NCI-H345 (cell line): Measurements from ENCODE around the gene SF1.

Experiments
- DNase-seq: peaks from one replicate; lab custom pipeline; 2025; lab: John Stamatoyannopoulos, UW

Gene SF1

GRCh38 chr11:64746486-64746885, 31.9 kb downstream of the SF1 start:
- DNase-seq = no peak

DNA sequence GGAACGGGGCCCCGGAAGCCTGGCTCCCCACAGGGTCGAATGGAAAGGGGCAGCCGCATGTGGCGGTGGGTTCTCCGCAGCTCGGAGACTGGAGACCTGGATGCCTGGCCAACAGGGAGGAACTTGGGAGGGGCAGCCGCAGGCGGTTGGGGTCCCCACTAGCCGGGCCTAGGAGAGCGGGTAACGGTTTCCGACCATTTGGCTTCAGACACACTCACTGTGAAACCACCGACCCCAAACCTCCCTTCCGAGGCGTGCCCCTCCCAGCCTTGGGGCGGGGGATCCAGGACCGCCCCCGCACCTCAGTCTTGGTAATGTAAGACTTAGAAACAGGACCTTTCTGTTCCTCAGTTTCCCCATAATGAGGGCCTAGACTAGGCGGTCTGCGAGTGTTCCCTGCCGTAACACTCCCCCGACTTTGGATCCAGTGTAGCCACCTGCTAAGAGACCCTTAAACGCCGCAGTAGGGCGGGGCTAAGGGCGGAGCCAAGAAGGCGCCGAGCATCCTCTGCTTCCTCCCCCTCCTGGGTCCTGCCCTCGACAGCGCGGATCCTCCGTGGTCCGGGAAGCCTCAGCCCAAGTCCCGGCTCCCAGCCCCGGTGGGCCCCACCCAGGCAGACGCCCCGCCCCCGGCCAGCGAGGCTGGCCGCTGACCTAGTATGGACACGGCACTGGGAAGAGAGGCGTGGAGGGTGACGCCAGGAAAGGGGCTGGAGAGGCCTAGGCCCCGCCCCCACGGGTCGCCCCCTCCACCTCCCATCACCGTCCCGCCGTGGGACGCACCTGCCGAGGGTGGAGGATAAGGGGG, 32.6 kb downstream of the SF1 start:
- DNase-seq = no peak

- no peak for DNase-seq
Observed at GRCh38 chr11:64745189-64745520, 33.2 kb downstream of the SF1 start.

DNA sequence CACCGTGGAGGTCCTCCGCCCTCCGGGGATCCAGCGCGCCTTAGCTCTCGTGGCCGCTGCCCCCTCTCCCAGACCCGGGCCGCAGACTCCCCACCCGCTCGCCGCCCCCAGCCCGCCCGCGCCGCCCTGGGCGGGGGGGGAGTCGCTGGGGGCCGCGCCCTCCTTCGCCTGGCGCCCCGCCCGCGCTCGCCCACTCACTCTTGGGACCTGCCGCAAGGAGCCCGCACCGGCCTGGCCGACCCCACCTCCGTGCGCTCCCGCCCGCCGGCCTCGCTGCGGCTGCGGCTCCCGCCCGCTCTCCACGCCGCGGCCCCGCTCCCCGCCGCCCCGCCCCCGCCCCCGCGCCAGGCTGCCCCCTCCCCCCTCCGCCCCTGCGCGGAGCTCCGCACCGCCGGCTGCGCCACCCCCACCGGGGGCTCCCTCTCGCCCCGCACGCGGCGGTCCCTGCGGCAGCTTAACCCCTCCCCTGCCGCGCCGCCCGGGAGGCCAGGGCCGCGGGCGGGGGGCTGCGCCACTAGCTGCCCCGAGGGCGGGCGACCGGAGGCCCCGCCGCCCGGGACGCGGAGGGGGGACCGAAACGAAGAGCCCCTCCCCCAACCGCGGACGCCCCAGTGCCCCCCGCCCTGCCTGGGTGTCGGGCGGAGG, 33.7 kb downstream of the SF1 start:
- no peak for DNase-seq

GRCh38 chr11:64743591-64744543, 34.5 kb downstream of the SF1 start, which contains the start of gene RASGRP2:
TSS of gene RASGRP2 (minus strand) at chr11:64744142. CDS start at chr11:64742866, 1,276 bp downstream.
- peak; percentile 32 for DNase-seq

DNA sequence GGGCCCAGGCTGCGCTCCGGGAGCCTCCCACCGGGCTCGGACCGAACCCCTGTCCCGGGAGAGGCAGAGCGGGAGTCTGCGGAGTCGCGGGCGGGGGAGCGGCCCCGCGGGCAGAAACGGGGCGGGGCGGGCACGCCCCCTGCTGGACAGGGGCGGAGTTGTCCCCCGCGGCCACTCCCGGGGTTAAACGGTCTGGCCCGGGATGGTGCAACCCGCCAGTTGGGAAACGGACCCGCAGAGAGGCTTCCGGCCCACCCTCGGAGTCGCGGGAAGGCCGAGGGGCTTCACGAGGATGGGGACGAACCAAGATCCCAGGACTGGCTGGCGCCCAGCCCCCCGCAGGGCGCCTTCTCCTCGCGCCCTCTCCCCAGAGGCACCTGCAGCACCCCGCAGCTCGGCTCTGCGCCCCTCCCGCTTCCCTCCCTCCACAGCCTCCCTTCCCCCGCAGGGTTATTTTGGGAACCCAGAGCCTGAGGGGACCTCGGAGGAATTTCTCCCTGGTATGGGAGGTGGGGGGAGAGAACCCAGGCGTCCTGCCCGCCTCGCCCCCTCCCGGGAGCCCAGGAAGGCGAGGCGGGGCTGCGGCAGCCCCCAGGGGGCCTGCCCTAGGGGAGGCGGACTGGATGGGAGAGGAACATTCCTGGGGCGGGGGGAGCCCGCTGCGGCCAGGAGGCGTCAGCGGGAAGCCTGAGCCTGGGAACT, 35.3 kb downstream of the SF1 start:
- no peak for DNase-seq

DNA sequence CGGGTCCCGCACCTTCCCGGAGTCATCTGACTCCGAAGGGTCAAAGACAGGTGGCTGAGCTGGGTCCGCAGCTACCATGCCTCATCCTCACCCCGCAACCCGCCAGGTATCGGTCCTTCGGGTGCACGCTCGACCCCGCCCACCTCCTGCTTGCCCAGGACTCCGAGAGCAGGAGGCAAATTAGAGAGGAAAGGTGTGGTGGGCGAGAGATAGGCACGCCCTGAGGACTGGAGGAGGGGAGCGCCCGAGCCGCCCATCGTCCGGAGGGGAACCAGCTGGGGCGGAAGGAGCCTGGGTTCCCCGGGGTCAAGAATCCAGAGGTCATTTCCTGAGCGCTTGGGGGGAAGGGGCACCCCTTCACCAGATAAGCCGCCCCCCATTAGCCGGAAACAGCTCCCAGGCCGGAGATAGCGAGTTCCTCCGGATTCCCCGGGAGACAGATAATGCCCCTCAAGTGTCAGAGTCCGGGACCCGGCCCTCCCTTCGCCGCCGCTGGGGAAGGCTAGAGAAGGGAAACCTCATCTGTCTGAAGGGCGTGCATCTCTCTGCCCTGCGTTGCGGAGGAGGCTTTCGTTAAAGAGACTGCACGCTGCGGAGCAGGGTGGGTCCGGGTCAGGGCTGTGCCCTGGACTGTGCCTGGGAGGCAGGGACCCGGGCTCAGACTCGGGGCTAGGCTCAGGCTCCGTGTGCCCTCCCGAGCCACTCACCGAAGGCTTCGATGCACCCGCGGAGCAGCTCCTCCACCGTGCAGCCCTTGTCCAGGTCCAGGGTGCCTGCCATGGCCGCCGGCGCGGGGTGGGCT, 36.1 kb downstream of the SF1 start:
- DNase-seq = no peak

- DNase-seq = no peak
Observed at GRCh38 chr11:64741375-64742086, 36.8 kb downstream of the SF1 start.

DNA sequence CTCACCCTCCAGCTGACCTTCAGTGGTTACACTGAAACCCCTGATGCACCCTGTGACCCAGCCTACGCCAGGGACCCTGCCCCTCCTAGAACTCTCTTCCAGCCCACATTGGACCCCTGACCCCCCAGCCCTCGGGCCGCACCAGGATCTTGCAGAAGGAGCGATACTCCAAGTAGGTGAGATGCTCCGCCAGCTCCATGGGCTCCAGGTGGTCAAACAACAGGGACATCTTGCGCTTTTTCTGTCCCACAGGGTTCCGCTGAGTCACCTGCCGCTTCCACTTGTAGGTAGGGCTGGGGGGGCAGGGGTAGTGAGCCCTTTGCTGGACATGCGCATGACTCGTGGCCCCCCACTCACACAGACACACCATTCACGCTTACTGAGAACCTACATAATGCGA, 38.5 kb downstream of the SF1 start:
- DNase-seq = no peak

DNA sequence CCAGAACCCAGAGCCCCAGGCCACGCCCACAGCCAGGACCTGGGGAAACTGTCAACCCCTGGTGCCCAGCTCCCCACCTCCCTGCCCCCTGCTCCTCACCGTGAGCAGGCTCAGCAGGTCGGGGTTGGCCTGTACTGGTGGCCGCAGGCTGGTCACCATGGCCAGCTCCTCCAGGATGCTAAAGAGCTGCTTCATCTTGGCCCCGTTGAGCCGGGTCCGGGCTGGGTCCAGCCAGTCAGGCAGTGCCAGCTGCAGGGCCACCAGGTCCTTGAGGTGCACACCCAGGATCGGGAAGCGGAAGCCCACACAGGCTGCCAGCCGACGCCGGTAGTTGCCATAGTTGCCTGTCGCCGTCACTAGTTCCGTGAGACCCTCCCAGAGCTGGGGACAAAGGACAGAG, 41.7 kb downstream of the SF1 start:
- no peak for DNase-seq

- no peak for DNase-seq
Observed at GRCh38 chr11:64735725-64736259, 42.5 kb downstream of the SF1 start.

DNA sequence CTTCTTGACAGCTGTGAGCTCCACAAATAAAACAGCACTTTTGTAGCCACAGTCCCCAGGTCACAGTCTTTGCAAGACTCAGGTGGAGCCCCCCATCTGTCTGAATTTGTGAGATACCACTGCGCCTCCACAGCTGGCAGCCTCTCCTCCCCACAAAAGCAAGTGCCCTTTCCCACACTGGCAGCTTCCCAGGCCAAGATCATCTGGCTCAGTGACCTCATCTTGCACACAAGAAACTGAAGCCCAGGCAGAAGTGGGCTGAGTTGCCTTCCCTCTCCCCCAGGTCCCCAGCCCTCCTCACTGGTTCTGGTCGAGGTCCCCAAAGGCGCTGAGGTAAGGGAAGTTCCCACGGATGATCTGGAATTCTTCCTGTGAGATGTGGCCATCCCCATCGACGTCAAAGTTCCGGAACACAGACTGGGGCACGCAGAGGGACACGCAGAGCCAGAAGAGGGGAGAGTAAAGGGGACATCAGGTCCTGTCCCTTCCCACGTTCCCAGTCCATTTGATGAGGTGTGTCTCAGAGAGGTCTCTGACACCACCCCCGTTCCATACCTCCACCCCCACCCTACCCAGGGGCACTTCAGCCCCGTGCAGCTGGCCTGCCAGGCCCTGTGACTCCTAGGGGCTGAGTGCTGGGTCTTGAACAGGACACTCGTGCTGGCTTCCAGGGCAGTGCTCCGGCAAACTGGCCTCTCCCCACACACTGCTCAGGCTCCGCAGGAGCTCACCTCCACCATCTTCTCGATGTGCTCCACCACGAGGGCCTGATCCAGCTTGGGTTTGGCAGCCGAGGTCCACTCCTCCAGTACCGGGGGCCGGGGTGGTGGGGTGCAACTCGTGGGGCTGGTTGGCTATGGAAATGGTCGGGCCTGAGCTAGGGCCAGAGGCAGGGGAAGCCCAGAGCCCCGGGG, 43.3 kb downstream of the SF1 start:
- DNase-seq = no peak

GRCh38 chr11:64731601-64732000, 46.7 kb downstream of the SF1 start:
- no peak for DNase-seq

GRCh38 chr11:64729851-64730382, 48.4 kb downstream of the SF1 start:
- DNase-seq = no peak

GRCh38 chr11:64728757-64729365, 49.5 kb downstream of the SF1 start:
- DNase-seq = no peak

DNA sequence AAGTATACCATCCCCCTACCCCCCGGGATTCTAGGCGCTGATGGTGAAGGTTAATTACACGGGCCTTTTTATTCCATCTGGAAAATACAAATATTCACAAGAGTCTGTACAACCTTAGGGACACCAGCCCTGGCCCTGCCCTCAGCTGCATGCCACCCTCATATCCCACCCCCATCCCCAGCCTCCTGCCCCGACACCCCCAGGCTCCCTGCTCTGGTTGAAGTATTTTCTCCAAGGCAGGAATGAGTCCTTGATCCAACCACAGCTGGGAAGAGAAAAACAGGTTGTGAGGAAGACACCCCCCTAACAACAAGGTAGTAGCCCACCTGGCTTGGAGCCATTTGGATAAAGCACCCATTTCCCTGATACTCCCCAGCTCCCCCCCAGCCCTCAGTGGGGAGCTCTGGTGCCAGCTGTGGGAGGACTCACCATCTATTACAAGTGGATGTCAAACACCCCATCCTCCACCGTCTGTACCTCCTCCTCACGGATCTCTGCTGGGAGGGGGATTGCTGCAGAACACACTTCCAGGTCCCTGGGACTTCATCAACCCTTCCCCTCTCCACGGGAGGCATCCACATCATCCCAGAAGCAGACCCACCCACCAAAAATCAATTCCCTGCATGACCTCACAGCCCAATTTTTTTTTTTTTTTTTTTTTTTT, 51.3 kb downstream of the SF1 start:
- no peak for DNase-seq

- DNase-seq = no peak
Observed at GRCh38 chr11:64726211-64726641, 52.1 kb downstream of the SF1 start.
